Epithelial cell of esophagus (primary cell): ENCODE measurements around the gene SLC6A5.
A peak's percentile ranks its signal among the peaks of the same experiment; 100 is the strongest.

ENCODE experiments used
- DNase-seq: peaks from one replicate; pipeline ENCODE4 v3.0.0; 2010; ENCODE audit warnings: low read depth
- H3K4me3 ChIP-seq: 2 replicates; pipeline ENCODE4 v1.5.1; 2011; ENCODE audit warnings: mild to moderate bottlenecking, low read length, control low read depth
- CTCF ChIP-seq: IDR thresholded peaks from 2 replicates; pipeline ENCODE4 v1.5.1; 2011; ENCODE audit warnings: low read depth, mild to moderate bottlenecking, low read length, control low read depth, inconsistent platforms; ENCODE audit not compliant: insufficient read depth; ENCODE audit errors: missing control alignments

SLC6A5 gene

GRCh38 chr11:20590381-20590780 lies 9.0 kb upstream of the SLC6A5 start:
- TF ChIP-seq CTCF: no peak
- DNase-seq: no peak

GRCh38 chr11:20592741-20593140 lies 6.7 kb upstream of the SLC6A5 start:
- DNase-seq: no peak
- TF ChIP-seq CTCF: no peak
- H3K4me3 ChIP-seq: no peak overlapping the region

More at GRCh38 chr11:20590381-20590780, 9.0 kb upstream of the SLC6A5 start:
- no peak overlapping the region for H3K4me3 ChIP-seq

GRCh38 chr11:20594274-20595061 lies 4.9 kb upstream of the SLC6A5 start:
- DNase-seq: peak; percentile 36
- no peak overlapping the region for H3K4me3 ChIP-seq
- no peak for TF ChIP-seq CTCF

- H3K4me3 ChIP-seq: no peak overlapping the region
- TF ChIP-seq CTCF: no peak
- DNase-seq: no peak
These were observed 4.3 kb upstream of the SLC6A5 start for GRCh38 chr11:20595101-20595500.

- H3K4me3 ChIP-seq: peak overlapping the region; percentile 14
- no peak for TF ChIP-seq CTCF
These were observed 2.9 kb upstream of the SLC6A5 start for GRCh38 chr11:20596205-20597153.

GRCh38 chr11:20597154-20597679 lies 2.2 kb upstream of the SLC6A5 start:
- no peak for TF ChIP-seq CTCF
- DNase-seq: peak; percentile 22
- no peak overlapping the region for H3K4me3 ChIP-seq

More at GRCh38 chr11:20596205-20597153, 2.9 kb upstream of the SLC6A5 start:
- peak; percentile 64 for DNase-seq
